GM19328 (cell line): ENCODE results near the gene PSMA6.
A peak's percentile ranks its signal among the peaks of the same experiment; 100 is the strongest.
"Not testable (repeated sequence)": the region's sequence is repeated elsewhere in the genome, so short reads cannot be mapped to it uniquely, and the experiment has no call there.

Source experiments
- ATAC-seq: cut with Tn5 transposase; IDR thresholded peaks from one replicate; pipeline ENCODE4 v1.9.1; 2021; ENCODE audit warnings: mild to moderate bottlenecking, moderate library complexity; ENCODE audit not compliant: unreplicated experiment

Gene PSMA6

DNA sequence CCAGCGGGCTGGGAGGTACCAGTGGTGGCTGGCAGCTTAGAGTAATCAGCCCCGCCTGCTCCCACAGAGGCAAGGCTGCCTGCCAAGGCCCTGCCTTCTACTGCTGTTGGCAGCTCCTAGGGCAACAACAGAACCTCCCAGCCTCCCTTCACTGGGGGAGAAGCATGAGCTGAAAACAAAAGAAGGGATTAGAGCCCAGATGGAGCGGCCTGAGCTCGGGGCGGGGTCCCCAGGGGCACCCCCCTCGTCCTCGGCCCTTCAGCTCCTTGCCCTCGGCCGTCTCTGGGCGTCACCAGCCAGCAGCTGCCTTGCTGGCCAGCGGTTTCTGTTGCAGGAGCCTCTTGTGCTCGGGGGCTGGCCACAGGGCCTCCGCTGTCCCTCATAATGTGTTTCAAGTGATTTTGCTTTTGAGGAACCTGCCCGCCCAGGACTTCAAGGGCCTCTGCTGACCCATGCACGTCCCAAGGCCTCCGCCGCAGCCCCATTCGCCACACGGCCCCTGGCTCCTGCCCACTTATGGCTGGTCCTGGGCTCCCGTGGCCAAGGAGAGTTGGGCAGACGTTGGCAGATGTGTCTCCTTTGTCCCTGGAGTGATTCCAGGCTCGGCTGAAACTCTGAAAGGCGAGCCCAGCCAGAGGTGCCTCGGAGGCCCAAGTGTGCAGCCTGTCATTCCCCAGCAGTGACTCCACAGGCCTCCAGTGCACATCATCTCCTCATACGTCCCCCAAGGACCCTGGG lies 49.7 kb downstream of the PSMA6 start:
- ATAC-seq = no peak

DNA sequence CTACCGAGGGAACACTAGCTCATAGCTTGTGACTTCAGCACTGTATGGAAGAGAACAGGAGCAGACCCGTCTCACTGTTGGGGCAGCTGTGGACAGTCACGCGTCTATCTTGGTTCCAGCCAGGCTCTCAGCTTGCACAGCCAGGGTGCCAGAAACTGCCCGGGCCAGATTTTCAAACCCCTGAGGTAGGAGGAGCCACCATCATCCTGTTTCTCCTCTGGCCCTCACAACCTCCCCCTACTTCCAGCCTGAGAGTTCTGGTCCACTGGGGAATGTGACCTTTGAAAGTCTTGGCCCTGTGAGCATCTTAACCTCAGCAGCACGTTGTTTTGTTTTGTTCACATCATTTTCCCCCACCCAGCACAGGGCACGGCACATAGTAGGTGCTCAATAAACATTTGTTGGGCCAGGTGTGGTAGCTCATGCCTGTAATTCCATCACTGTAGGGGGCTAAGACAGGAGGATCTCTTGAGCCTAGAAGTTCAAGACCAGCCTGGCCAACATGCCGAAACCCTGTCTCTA lies 50.4 kb downstream of the PSMA6 start:
- ATAC-seq = no peak

DNA sequence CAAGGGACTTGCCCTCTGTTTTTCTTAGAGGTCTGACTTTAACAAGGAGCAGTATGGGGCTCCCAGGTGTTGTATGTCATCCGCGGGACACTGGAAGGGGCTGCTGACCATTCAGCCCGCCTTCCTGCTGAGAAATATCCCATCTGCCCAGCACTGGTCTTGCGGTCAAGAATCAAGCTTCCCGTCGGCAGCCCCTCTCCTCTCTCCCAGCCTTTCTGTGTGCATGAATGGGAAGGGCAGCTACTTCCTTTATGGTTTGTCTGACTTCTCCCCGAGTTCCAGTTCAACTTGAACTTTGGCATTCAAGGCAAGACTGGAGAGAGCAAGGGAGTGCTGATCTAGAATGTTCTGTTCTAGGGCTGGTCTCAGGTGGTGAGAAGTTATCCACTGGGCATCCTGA lies 51.5 kb downstream of the PSMA6 start:
- ATAC-seq = no peak

DNA sequence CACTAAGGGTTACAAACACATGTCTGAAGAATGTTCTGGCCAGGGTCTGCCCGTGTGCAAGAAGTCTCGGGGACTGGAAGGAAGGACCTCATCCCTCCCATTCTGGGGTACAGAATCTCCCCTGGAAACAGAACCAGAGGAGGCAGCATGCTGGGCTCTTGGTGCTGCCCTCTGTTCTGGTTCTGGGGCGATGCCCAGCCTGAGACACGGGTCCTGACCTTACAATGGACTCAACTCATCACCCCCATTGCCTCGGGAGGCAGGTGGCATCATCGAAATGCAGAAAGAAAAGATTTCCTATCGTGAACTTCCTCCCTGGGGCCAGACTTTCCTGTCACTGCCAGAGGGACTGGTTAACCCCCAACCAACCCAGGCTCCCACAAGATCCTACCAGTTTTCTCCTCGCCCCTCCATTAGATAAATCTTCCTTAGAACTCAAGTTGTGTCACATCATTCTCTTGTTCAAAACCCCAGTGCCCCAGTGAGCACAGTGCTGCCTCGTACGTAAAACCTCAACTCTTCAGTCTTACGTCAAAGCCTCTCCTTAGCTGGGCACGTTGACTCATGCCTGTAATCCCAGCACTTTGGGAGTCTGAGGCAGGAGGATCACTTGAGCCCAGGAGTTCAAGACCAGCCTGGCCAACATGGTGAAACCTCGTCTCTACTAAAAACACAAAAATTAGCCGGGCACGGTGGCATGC lies 52.1 kb downstream of the PSMA6 start:
- ATAC-seq = no peak

DNA sequence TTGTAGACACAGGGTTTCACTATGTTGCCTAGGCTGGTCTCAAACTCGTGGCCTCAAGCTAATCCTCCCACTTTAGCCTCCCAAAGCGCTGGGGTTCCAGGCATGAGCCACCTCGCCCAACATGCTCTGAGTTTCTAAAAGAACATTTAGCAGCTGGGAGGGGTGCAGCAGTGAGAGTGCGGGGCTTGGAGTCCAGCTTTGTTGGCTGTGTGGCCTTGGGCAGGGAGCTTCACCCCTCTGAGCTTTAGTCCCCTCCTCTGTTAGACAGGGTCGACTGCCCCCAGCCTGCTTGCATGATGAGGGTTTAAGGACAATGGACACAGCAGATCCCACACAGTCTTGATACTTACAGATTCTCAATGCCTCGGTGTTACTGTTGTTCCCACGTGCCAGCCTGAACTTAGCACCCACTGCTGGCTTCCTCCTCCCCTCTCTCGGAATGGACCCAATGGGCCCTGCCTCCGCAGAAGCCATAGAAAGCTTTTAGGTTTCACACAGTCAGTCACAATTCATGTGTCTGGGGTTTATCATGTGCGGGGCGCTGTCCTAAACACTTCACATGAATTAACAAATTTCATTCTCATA lies 54.6 kb downstream of the PSMA6 start:
- no peak for ATAC-seq

DNA sequence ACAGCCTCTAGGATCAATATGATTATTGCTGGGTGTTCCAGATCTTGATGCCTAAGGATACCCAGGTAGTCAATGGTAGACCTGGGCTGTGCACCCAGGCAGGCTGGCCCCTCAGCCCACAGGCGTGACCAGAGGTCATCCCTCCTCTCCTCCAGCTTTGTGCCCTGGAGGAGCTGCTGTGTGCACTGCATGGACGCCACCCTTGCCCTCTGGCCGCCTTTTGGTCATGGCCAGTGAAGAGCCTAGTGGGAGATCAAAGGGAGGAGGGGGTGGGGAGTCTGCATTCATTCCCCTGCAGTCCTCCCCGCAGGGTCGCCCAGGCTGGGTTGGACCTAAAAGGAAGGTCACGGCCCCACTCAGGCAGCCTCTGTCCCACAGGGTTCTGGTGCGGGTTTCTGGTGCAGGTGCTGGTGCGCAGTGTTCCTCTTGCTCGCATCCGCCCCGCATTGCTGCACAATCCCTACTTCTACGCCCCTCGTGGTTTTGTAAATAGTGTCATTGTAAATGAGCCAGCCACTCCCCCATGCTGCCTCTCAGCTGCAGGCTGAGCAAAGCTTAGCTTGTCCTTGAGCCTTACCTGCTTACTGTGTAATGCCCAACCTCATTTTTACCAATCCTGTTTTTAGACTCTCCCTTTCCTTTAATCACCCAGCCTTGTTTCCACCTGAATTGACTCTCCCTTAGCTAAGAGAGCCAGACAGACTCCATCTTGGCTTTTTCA lies 55.3 kb downstream of the PSMA6 start:
- no peak for ATAC-seq

DNA sequence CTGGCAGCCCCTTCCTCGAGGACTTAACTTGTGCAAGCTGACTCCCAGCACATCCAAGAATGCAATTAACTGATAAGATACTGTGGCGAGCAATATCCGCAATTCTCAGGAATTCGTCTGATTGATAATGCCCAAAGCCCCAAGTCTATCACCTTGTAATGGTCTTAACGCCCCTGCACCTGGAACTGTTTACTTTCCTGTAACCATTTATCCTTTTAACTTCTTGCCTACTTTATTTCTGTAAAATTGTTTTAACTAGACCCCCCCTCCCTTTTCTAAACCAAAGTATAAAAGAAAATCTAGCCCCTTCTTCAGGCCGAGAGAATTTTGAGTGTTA lies 55.8 kb downstream of the PSMA6 start:
- ATAC-seq = not testable (repeated sequence)

DNA sequence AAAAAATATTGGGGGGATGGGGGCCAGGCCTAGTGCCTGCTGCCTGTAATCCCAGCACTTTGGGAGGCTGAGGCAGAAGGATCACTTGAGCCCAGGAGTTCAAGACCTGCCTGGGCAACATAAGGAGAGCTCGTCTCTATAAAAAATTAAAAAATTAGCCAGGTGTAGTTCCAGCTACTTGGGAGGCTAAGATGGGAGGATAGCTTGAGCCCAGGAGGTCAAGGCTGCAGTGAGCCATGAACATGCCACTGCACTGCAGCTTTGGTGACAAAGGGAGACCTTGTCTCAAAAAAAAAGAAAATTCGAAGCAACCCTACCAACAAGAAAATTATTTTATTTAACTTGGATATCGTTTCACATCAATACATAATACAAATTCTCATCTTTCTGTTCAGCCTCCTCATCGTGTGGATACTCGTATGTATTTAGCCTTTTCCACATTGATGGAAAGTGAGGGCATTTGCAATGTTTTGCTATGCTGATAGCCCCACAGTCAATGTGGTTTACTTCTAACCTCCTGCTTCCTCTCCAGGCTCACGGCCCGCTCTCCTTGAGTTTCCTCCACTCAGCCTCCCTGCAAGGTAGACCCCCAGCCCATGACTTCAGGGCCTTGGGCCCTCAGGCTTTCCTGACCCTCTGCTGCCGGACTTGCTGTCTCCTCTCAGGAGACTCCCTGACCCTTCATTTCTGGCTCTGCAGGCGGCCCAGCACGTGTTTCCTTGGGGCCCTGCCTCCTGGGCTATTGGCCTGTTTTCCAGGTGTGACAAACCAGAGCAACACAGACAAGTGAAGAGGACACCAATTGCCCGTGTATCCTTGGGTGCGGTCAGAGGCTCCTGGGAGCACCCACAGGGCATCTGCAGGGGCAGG lies 57.5 kb downstream of the PSMA6 start:
- no peak for ATAC-seq

DNA sequence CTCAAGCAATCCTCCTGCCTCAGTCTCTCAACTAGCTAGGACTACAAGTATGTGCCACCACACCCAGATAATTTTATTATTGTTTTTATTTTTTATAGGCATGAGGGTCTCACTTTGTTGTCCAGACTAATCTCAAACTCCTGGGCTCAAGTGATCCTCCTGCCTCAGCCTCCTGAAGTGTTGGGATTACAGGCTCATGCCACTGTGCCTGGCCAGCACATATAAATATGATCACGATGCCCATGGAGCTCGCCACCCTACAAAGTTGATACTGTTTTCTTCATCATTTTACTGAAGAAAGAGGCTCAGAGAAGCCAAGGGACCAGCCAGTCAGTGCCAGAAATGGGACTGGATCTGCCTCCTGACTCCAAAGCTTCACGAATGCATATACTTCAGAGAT lies 59.3 kb downstream of the PSMA6 start:
- ATAC-seq = no peak

DNA sequence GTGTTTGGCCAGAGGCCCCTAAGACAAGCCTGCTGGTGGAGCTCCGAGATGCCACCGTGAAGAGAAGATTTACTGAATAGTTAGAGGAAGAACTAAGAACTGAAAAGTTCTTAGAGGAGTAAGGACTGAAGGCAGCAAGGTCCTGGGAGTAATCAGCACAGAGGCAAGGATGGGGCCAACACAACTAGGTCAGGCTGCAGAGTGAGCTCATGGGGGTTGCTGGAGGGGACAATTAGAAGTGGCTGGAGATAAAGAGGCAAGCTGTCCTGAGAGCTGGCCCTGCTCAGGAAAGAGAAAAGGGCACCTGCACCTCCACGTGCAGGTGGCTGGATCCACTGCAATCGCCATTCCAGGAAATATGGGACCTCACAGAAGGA lies 59.7 kb downstream of the PSMA6 start:
- no peak for ATAC-seq

DNA sequence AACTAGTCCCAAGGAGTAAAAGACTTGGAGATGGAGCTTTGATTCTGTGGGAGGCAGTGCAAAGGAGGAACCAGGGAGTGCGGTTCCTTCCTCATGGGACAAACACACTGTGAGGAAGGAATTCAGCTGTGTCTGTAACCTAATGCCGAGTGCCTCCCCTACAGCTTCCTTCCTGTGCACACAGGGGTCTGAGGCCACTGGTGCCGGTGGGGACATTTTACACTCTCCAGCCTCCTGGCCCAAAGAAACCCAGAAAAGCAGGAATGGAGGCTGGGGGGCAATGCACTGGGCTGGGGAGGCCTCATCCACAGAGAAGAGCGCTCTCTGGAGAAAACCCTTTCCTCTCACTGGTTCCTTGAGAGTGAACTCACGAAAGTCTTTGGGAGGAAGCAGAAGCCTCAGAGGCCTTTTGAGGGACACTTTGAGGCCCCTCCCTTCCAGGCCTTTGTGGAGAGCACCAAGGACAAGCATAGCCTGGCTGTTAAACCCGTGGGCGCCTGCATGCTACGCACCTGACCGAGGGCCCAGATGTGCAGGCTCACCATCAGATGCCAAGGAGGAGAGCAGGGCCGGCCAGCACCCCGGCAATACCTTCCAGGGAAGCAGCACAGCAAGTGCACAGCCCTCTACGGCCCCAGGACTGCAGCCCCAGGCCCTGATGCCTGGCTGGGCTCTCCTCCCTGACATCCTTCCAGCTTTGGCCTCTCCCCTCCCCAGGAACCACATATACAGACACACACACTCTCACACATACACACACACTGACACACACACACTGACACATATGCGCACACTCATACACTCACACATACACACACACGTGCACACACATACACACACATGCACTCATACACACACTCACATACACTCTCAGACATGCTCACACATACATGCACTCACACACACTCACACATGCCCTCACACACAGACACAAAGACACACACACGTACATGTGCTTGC lies 60.4 kb downstream of the PSMA6 start:
- ATAC-seq = no peak

DNA sequence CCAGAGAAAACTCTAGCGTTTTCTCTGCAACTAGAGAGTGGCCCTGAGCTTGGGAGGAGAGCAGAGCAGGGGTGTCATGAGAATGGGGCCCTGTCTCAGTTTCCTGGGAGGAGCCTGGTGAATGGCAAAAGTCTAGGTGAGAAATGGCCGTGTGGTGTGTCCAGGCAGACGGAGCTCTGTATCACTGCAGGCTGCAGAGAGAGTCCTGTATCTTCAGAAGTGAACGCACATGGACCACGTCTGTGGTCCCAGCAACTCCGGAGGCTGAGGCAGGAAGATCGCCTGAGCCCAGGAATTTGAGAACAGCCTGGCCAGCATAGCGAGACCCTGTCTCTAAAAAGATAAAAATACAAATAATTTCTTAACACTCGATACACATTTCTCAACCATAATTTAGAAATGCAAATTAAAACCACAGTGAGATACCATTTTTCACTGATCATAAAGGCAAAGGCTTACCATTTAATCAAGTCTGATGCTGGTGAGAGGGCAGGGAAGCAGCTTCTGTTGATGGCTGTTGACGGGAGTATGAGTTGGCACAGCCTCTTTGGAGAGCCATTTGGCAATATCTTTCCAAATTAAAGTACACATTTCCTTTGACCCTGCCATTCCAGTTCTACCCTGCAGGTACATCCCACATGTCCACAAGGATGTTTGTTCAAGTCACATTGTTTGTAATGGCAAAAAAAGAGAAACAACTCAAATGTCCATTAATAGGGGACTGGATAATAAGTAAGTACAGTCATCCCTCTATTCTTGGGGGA lies 61.4 kb downstream of the PSMA6 start:
- no peak for ATAC-seq

DNA sequence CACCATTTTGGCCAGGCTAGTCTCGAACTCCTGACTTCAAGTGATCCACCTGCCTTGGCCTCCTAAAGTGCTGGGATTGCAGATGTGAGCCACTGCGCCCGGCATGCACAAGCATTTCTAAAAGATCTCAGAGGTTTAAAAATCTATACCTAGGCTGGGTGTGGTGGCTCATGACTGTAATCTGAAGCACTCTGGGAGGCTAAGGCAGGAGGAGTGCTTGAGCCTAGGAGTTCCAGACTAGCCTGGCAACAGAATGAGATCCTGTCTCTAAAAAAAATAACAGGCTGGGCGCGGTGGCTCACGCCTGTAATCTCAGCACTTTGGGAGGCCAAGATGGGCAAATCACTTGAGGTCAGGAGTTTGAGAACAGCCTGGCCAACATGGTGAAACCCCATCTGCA lies 63.1 kb downstream of the PSMA6 start:
- not testable (repeated sequence) for ATAC-seq

DNA sequence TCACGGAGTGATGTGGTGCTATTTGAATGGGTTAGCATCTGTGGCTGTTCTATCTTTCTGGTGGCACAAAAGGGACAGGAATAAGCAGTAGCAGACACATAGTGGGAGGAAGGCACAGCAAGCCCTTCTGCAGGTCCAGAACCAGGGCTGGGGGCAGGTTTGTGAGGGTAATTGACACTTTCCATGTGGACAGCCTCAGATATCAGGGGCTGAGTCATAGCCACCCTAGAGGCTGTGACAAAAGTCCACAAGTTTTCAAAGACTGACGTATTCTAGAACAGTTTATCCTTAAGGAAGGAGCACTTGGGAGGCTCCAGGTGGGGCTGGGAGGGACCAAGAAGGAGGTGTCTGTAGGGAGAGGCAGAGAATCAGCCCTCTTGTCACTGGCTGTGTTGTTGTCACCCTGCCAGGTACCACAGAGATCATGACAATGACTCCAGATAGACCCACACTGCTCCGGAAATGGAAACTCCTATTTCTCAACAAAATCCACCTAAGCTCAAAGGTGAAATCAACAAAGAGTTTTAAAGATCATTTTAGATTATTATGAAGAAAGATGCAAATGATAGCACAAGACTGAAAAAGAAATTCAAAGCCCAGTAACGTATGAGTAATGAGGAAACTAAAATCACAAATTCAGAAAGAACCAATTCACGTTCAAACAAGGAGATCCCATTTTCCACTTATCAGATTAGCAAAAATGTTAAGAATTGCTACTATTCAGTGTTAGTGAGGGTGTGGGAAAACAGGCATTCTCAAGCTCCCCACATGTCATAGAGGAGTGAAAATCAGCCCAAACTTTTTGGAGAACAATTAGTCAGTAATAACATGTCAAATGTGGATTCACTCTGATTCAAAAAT lies 64.0 kb downstream of the PSMA6 start:
- peak; percentile 50 for ATAC-seq

DNA sequence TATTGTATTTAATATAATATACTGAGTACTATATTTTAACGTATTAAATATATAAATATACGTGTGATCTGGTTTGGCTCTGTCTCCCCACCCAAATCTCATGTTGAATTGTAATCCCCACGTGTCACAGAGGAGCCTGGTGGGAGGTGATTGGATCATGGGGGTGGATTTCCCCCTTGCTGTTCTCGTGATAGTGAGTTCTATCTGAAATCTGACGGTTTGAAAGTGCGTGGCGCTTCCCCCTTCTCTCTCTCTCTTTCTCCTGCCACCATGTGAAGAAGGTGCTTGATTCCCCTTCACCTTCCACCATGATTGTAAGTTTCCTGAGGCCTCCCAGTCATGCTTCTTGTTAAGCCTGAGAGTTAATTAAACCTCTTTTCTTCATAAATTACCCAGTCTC lies 67.5 kb downstream of the PSMA6 start:
- ATAC-seq = not testable (repeated sequence)

DNA sequence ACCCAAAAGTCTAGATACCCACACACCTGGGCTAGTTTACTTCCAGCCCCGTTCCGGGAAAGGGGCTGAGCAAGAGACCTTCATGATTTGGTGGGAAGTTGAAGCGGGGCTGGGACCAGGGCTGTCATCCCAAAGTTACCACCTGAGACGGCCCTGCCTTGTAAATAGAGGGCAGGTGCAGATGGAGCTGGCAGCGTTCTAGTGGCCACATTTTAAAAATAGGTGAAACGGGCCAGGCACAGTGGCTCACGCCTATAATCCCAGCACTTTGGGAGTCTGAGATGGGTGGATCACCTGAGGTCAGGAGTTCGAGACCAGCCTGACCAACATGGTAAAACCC lies 68.9 kb downstream of the PSMA6 start:
- no peak for ATAC-seq

DNA sequence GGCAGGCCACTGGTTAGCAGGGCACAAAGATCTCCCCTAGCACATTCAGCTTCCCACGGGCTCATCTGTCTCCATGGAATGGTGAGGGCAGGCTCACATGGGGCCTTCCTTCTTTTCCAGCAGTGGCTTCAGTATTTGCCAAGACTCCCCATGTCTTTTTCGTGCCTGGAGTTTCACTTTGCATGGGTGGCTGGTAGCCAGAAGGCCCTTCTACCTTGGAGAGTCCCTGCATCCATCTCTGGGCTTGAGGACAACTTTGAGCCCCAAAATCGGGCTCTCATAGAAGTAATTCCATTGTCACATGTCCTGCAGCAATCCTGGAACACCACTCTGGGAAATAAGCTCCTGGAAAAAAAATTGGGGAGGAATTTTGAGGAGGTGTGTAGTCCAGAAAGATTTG lies 70.3 kb downstream of the PSMA6 start:
- ATAC-seq = no peak

DNA sequence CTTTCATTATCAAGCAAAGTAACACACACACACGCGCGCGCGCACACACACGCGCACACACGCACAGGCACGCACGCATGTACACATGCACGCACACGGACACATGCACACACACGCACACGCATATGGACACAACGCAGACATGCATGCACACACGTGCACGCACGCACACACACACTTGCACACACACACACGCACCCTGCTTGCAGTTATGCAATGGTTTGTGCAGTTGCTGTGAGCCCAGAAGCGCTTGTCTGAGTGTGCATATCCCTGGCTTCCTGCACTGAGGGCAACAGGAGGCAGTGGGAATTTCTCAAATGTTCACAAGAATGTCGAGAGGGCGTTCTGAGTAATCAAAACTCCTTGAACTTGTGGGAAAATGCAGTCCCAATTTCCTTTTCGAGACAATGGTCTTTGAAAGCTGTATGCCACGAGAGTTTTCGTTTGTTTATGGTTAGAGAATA lies 70.8 kb downstream of the PSMA6 start:
- ATAC-seq = no peak
